Fibroblast of the conjunctiva (primary cell): ENCODE data around the gene MSANTD2.

ENCODE experiments used
- DNase-seq: peaks from one replicate; pipeline ENCODE4 v3.0.0-alpha.2; 2010; ENCODE audit warnings: low read depth

Gene MSANTD2

GRCh38 chr11:124800226-124800929 lies at the start of gene MSANTD2:
Gene MSANTD2 (minus strand): TSS chr11:124800406. CDS start chr11:124800380, 26 bp downstream.
- DNase-seq = peak; percentile 56

- DNase-seq = no peak
Observed at GRCh38 chr11:124846070-124846673, 46.0 kb upstream of the MSANTD2 start.

- no peak for DNase-seq
Observed at GRCh38 chr11:124844664-124845079, 44.5 kb upstream of the MSANTD2 start.

- no peak for DNase-seq
Observed at GRCh38 chr11:124843616-124843910, 43.4 kb upstream of the MSANTD2 start.

GRCh38 chr11:124842305-124842704 lies 42.1 kb upstream of the MSANTD2 start:
- no peak for DNase-seq

- DNase-seq = no peak
Observed at GRCh38 chr11:124841840-124842239, 41.6 kb upstream of the MSANTD2 start.

GRCh38 chr11:124841201-124841600 lies 41.0 kb upstream of the MSANTD2 start:
- no peak for DNase-seq

GRCh38 chr11:124840666-124841065 lies 40.5 kb upstream of the MSANTD2 start:
- no peak for DNase-seq

GRCh38 chr11:124839972-124840621 lies 39.9 kb upstream of the MSANTD2 start:
- no peak for DNase-seq

- DNase-seq = no peak
Observed at GRCh38 chr11:124839128-124839971, 39.1 kb upstream of the MSANTD2 start.

GRCh38 chr11:124838805-124839127 lies 38.6 kb upstream of the MSANTD2 start:
- DNase-seq = no peak

GRCh38 chr11:124837491-124837856 lies 37.3 kb upstream of the MSANTD2 start:
- peak; percentile 84 for DNase-seq

GRCh38 chr11:124835918-124836317 lies 35.7 kb upstream of the MSANTD2 start:
- no peak for DNase-seq

- DNase-seq = no peak
Observed at GRCh38 chr11:124834526-124835180, 34.4 kb upstream of the MSANTD2 start.

GRCh38 chr11:124832571-124832970 lies 32.4 kb upstream of the MSANTD2 start:
- DNase-seq = no peak

GRCh38 chr11:124831897-124832296 lies 31.7 kb upstream of the MSANTD2 start:
- DNase-seq = no peak

GRCh38 chr11:124830749-124831148 lies 30.5 kb upstream of the MSANTD2 start:
- no peak for DNase-seq

- no peak for DNase-seq
Observed at GRCh38 chr11:124829986-124830385, 29.8 kb upstream of the MSANTD2 start.

- no peak for DNase-seq
Observed at GRCh38 chr11:124825876-124826275, 25.7 kb upstream of the MSANTD2 start.

GRCh38 chr11:124823512-124824376 lies 23.5 kb upstream of the MSANTD2 start:
- no peak for DNase-seq
